Liver (tissue), 9 donors: ENCODE results near the gene MFRP. TPM values are rescaled to one million over a fixed set of nuclear protein-coding genes. Genes with fewer than 3 reads are reported as not detected.

Source experiments
- DNase-seq: peaks from one replicate; pipeline ENCODE4 v3.0.0-alpha.2; 2017; ENCODE audit warnings: low spot score
- H3K27ac ChIP-seq, 2 donors: one replicate each; pipeline ENCODE4 v1.7.0; 2013; ENCODE audit warnings: inconsistent platforms in 2 of 2, low read length in 2 of 2, control low read depth in 1 of 2, low read depth in 1 of 2, mild to moderate bottlenecking in 1 of 2
- H3K27me3 ChIP-seq, 4 donors: one replicate each; pipeline versions ENCODE4 v1.6.1 to v1.7.0; 2013; ENCODE audit warnings: low read length in 3 of 4, inconsistent platforms in 1 of 4, mild to moderate bottlenecking in 1 of 4, moderate library complexity in 1 of 4; ENCODE audit not compliant: control insufficient read depth in 4 of 4, insufficient read depth in 4 of 4
- H3K36me3 ChIP-seq, 4 donors: one replicate each; pipeline versions ENCODE4 v1.6.1 to v1.7.0; 2013; ENCODE audit warnings: low read length in 3 of 4, mild to moderate bottlenecking in 3 of 4, low read depth in 1 of 4, moderate library complexity in 1 of 4; ENCODE audit not compliant: control insufficient read depth in 4 of 4, insufficient read depth in 3 of 4
- H3K4me1 ChIP-seq, 4 donors: one replicate each; pipeline versions ENCODE4 v1.6.1 to v1.7.0; 2013; ENCODE audit warnings: low read length in 3 of 4, mild to moderate bottlenecking in 3 of 4, moderate library complexity in 1 of 4; ENCODE audit not compliant: control insufficient read depth in 4 of 4, insufficient read depth in 4 of 4
- H3K4me3 ChIP-seq, 3 donors: one replicate each; pipeline versions ENCODE4 v1.6.1 to v1.7.0; 2013; ENCODE audit warnings: low read length in 3 of 3, control low read depth in 1 of 3, low read depth in 1 of 3, mild to moderate bottlenecking in 1 of 3
- H3K9ac ChIP-seq, 2 donors: one replicate each; pipeline ENCODE4 v1.7.0; 2013; ENCODE audit warnings: low read length in 2 of 2, mild to moderate bottlenecking in 2 of 2, moderate library complexity in 2 of 2, control low read depth in 1 of 2, low read depth in 1 of 2
- H3K9me3 ChIP-seq, 4 donors: one replicate each; pipeline versions ENCODE4 v1.6.1 to v1.7.0; 2013; ENCODE audit warnings: low read length in 3 of 4; ENCODE audit not compliant: control insufficient read depth in 4 of 4
- EGR1 ChIP-seq, 2 donors: IDR thresholded peaks; 2 replicates each; pipeline ENCODE4 v1.6.1; 2016 to 2018; ENCODE audit warnings: antibody characterized with exemption in 2 of 2, low read depth in 2 of 2
- FOXA1 ChIP-seq: IDR thresholded peaks from 2 replicates; pipeline ENCODE4 v1.6.1; 2016; ENCODE audit warnings: antibody characterized with exemption
- FOXA2 ChIP-seq: IDR thresholded peaks from 2 replicates; pipeline ENCODE4 v1.6.1; 2016; ENCODE audit warnings: antibody characterized with exemption
- HNF4A ChIP-seq, 2 donors: conservative IDR thresholded peaks; 2 replicates each; pipeline ENCODE4 v1.6.1; 2016; ENCODE audit warnings: antibody characterized with exemption in 2 of 2, mild to moderate bottlenecking in 2 of 2
- HNF4G ChIP-seq: IDR thresholded peaks from 2 replicates; pipeline ENCODE4 v1.6.1; 2016; ENCODE audit warnings: antibody characterized with exemption
- NR2F2 ChIP-seq: IDR thresholded peaks from 2 replicates; pipeline ENCODE4 v1.6.1; 2016; ENCODE audit warnings: antibody characterized with exemption
- RAD21 ChIP-seq, 2 donors: IDR thresholded peaks; 2 replicates each; pipeline ENCODE4 v1.6.1; 2016; ENCODE audit warnings: antibody characterized with exemption in 2 of 2, mild to moderate bottlenecking in 2 of 2
- RXRA ChIP-seq, 2 donors: IDR thresholded peaks; 2 replicates each; pipeline ENCODE4 v1.6.1; 2017 to 2018; ENCODE audit warnings: antibody characterized with exemption in 2 of 2, mild to moderate bottlenecking in 1 of 2
- TAF1 ChIP-seq: conservative IDR thresholded peaks from 2 replicates; pipeline ENCODE4 v1.6.1; 2016; ENCODE audit warnings: antibody characterized with exemption, mild to moderate bottlenecking
- YY1 ChIP-seq: IDR thresholded peaks from 2 replicates; pipeline ENCODE4 v1.6.1; 2016; ENCODE audit warnings: antibody characterized with exemption, mild to moderate bottlenecking
- WGBS: extraction: QIAGEN DNeasy Blood & Tissue Kit; methylation state at CpG from one replicate; pipeline ENCODE4 v1.1.7; 2013; 5-methylcytosine and 5-hydroxymethylcytosine counted together
- polyA plus RNA-seq, 2 donors: library from polyadenylated mRNA; stranded (reverse) in 1 of 2; unstranded in 1 of 2; fragments of 200-250 nt in 1 of 2; fragments of >200 nt in 1 of 2; fragmentation: Nextera tagmentation in 1 of 2; extraction: Ambion mirVana in 1 of 2; gene quantifications; one replicate each; pipeline versions ENCODE4 v1.2.1 to v1.2.3, GENCODE V29; 2013 to 2015
- total RNA-seq, 2 donors: library from RNA; depleted of rRNA; stranded (reverse); fragments of >200 nt; gene quantifications; one replicate each; pipeline ENCODE4 v1.2.3, GENCODE V29; 2014
- TF ChIP-seq, protein P1 (sequence below): IDR thresholded peaks from 2 replicates; pipeline ENCODE4 v1.6.1; 2016; ENCODE audit warnings: antibody characterized with exemption
- TF ChIP-seq, protein P2 (sequence below): fragments of 150-350 bp; IDR thresholded peaks from 2 replicates; pipeline ENCODE4 v1.5.1; 2017; ENCODE audit warnings: improper control_type of control experiment, low read depth, low read length; ENCODE audit not compliant: missing input control
- TF ChIP-seq, protein P3 (sequence below): IDR thresholded peaks from 2 replicates; pipeline ENCODE4 v1.6.1; 2016; ENCODE audit warnings: antibody characterized with exemption, mild to moderate bottlenecking
- TF ChIP-seq, protein P4 (sequence below): IDR thresholded peaks from 2 replicates; pipeline ENCODE4 v1.6.1; 2016; ENCODE audit warnings: antibody characterized with exemption
- TF ChIP-seq, protein P5 (sequence below): IDR thresholded peaks from 2 replicates; pipeline ENCODE4 v1.6.1; 2016; ENCODE audit warnings: antibody characterized with exemption
- donor health status: healthy.
- donor health status: healthy.
- donor health status: healthy.
- donor health status: healthy.
- donor health status: healthy.

Gene MFRP
- total and polyA plus RNA-seq, 4 donors = not detected

DNA sequence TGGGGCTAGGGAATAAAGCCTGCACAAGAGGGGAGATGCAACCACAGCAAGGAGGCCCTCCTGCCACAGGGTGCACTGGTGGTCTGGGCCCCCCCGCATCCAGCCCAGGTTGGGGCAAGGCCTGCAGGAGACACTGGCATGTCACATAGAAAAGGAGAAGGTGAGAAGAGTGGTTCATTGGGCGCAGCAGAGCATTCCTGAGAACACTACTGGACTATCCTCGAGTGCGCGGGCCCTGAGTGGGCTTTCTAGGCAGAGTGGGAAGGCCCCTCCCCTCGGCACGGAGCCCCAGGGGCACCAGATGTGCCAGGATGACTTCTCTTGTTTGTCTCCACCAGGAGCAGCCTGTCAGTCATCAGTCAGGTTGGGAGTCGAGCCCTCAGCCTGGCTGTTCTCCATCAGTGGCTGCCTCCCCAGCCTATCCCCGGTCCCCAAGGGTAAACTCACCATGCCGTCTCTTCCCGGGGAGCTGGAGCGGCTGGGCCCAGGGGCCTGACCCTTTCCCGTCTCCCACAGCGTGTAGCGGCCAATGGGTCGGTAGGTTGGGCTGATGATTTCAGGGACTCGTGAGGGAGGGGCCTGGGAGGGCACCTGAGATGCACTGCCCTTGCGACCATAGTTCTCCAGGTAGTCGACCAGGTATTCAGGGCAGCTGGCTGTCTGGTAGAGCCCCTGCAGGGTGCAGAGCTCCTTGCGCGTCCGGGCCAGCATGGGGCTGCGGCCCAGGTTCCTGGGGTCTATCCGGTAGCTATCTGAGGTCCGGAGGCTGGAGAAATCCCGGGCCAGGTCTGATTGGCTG is 26.0 kb upstream of the MFRP start:
- Histone ChIP-seq H3K9ac (no peak overlapping the region), H3K4me3 (no peak overlapping the region), H3K27me3 (no peaks in the 10 kb centered on the region), H3K27ac (no peak overlapping the region), H3K36me3 (no peaks in the 10 kb centered on the region), H3K4me1 (peaks cover 20 to 75% (median 56%) of the 10 kb centered on the region in 4 donors), H3K9me3 (no peaks in the 10 kb centered on the region)
- no peak for DNase-seq
- TF ChIP-seq, protein P1, sequence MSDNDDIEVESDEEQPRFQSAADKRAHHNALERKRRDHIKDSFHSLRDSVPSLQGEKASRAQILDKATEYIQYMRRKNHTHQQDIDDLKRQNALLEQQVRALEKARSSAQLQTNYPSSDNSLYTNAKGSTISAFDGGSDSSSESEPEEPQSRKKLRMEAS = no peak
- TF ChIP-seq NR2F2 = no peak
- no peak for TF ChIP-seq EGR1 (IDR thresholded peaks at IDR 0.05; ENCODE audit: low read depth in 2 of 2)
- TF ChIP-seq, protein P2, sequence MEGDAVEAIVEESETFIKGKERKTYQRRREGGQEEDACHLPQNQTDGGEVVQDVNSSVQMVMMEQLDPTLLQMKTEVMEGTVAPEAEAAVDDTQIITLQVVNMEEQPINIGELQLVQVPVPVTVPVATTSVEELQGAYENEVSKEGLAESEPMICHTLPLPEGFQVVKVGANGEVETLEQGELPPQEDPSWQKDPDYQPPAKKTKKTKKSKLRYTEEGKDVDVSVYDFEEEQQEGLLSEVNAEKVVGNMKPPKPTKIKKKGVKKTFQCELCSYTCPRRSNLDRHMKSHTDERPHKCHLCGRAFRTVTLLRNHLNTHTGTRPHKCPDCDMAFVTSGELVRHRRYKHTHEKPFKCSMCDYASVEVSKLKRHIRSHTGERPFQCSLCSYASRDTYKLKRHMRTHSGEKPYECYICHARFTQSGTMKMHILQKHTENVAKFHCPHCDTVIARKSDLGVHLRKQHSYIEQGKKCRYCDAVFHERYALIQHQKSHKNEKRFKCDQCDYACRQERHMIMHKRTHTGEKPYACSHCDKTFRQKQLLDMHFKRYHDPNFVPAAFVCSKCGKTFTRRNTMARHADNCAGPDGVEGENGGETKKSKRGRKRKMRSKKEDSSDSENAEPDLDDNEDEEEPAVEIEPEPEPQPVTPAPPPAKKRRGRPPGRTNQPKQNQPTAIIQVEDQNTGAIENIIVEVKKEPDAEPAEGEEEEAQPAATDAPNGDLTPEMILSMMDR = no peak
- TF ChIP-seq, protein P3, sequence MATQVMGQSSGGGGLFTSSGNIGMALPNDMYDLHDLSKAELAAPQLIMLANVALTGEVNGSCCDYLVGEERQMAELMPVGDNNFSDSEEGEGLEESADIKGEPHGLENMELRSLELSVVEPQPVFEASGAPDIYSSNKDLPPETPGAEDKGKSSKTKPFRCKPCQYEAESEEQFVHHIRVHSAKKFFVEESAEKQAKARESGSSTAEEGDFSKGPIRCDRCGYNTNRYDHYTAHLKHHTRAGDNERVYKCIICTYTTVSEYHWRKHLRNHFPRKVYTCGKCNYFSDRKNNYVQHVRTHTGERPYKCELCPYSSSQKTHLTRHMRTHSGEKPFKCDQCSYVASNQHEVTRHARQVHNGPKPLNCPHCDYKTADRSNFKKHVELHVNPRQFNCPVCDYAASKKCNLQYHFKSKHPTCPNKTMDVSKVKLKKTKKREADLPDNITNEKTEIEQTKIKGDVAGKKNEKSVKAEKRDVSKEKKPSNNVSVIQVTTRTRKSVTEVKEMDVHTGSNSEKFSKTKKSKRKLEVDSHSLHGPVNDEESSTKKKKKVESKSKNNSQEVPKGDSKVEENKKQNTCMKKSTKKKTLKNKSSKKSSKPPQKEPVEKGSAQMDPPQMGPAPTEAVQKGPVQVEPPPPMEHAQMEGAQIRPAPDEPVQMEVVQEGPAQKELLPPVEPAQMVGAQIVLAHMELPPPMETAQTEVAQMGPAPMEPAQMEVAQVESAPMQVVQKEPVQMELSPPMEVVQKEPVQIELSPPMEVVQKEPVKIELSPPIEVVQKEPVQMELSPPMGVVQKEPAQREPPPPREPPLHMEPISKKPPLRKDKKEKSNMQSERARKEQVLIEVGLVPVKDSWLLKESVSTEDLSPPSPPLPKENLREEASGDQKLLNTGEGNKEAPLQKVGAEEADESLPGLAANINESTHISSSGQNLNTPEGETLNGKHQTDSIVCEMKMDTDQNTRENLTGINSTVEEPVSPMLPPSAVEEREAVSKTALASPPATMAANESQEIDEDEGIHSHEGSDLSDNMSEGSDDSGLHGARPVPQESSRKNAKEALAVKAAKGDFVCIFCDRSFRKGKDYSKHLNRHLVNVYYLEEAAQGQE = no peak
- no peak for TF ChIP-seq TAF1
- TF ChIP-seq HNF4A (conservative IDR thresholded peaks at IDR 0.05) = no peak
- no peak for TF ChIP-seq RAD21 (IDR thresholded peaks at IDR 0.05)
- TF ChIP-seq, protein P4, sequence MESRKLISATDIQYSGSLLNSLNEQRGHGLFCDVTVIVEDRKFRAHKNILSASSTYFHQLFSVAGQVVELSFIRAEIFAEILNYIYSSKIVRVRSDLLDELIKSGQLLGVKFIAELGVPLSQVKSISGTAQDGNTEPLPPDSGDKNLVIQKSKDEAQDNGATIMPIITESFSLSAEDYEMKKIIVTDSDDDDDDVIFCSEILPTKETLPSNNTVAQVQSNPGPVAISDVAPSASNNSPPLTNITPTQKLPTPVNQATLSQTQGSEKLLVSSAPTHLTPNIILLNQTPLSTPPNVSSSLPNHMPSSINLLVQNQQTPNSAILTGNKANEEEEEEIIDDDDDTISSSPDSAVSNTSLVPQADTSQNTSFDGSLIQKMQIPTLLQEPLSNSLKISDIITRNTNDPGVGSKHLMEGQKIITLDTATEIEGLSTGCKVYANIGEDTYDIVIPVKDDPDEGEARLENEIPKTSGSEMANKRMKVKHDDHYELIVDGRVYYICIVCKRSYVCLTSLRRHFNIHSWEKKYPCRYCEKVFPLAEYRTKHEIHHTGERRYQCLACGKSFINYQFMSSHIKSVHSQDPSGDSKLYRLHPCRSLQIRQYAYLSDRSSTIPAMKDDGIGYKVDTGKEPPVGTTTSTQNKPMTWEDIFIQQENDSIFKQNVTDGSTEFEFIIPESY = no peak
- TF ChIP-seq FOXA1 = no peak
- TF ChIP-seq FOXA2 = no peak
- TF ChIP-seq, protein P5, sequence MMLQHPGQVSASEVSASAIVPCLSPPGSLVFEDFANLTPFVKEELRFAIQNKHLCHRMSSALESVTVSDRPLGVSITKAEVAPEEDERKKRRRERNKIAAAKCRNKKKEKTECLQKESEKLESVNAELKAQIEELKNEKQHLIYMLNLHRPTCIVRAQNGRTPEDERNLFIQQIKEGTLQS = no peak
- no peak for TF ChIP-seq RXRA (IDR thresholded peaks at IDR 0.05)
- TF ChIP-seq YY1 = no peak
- no peak for TF ChIP-seq HNF4G
- 83% methylated on average over 26 of the region's 26 CpGs for WGBS
